Endothelial cell (in vitro differentiated cells): ENCODE results near the gene FAM149B1. TPM values are rescaled to one million over a fixed set of nuclear protein-coding genes. Genes with fewer than 3 reads are reported as not detected.

ENCODE experiments used
- DNase-seq: peaks from one replicate; pipeline ENCODE4 v3.0.0; 2021; ENCODE audit warnings: low spot score
- H3K27ac Mint-ChIP-seq: one replicate; pipeline ENCODE4 v1.8.0; 2021; ENCODE audit warnings: mixed read lengths, inconsistent platforms; ENCODE audit not compliant: unreplicated experiment
- H3K27me3 Mint-ChIP-seq: one replicate; pipeline ENCODE4 v1.8.0; 2021; ENCODE audit warnings: mild to moderate bottlenecking, moderate library complexity, mixed read lengths, inconsistent platforms; ENCODE audit not compliant: unreplicated experiment
- H3K36me3 Mint-ChIP-seq: one replicate; pipeline ENCODE4 v1.8.0; 2021; ENCODE audit warnings: mild to moderate bottlenecking, low read depth, mixed read lengths, inconsistent platforms; ENCODE audit not compliant: unreplicated experiment
- H3K4me1 Mint-ChIP-seq: one replicate; pipeline ENCODE4 v1.8.0; 2021; ENCODE audit warnings: mild to moderate bottlenecking, mixed read lengths, inconsistent platforms; ENCODE audit not compliant: unreplicated experiment
- H3K4me3 Mint-ChIP-seq: one replicate; pipeline ENCODE4 v1.8.0; 2021; ENCODE audit warnings: mild to moderate bottlenecking, mixed read lengths, inconsistent platforms; ENCODE audit not compliant: unreplicated experiment
- H3K9me3 Mint-ChIP-seq: one replicate; pipeline ENCODE4 v1.8.0; 2021; ENCODE audit warnings: mixed read lengths, inconsistent platforms; ENCODE audit not compliant: unreplicated experiment
- total RNA-seq: library from RNA; stranded (reverse); fragmentation: NEBNext Ultra II Directional; extraction: Animal tissue kit (Norgen Biotek cat#: 25700); gene quantifications from one replicate; pipeline ENCODE4 v1.2.1, GENCODE V29; 2021; ENCODE audit not compliant: unreplicated experiment
- TF ChIP-seq, protein P1 (sequence below): fragments of 200-600 bp; sonication (generic); IDR thresholded peaks from one replicate; pipeline ENCODE4 v1.5.0; 2021; ENCODE audit warnings: antibody characterized with exemption; ENCODE audit not compliant: unreplicated experiment

The FAM149B1 gene
- total RNA-seq, 1 donor from 2014 or later, result 24.8 TPM

DNA sequence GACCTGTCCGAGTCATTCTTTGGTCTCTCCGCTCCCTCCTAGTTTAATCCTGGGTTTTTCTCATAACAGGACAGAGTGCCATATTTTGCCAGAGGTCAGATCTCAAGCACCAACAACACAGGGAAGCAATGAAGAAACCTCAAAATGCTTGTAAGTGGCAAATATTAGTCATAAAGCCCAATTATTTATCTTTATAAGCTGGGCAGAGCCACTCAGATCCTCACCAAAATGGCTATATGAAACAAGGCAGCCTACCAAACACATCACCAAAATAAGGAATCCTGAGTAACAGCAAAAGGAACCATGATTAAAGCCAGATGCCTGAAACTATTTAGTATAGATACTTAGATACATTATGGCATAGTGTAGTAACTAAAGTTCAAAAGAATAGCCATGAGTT lies 4.8 kb upstream of the FAM149B1 start:
- no peak overlapping the region for H3K4me3 Mint-ChIP-seq
- peaks cover 20% of the 10 kb centered on the region for H3K4me1 Mint-ChIP-seq
- peaks cover 12% of the 10 kb centered on the region for H3K27me3 Mint-ChIP-seq
- TF ChIP-seq, protein P1, sequence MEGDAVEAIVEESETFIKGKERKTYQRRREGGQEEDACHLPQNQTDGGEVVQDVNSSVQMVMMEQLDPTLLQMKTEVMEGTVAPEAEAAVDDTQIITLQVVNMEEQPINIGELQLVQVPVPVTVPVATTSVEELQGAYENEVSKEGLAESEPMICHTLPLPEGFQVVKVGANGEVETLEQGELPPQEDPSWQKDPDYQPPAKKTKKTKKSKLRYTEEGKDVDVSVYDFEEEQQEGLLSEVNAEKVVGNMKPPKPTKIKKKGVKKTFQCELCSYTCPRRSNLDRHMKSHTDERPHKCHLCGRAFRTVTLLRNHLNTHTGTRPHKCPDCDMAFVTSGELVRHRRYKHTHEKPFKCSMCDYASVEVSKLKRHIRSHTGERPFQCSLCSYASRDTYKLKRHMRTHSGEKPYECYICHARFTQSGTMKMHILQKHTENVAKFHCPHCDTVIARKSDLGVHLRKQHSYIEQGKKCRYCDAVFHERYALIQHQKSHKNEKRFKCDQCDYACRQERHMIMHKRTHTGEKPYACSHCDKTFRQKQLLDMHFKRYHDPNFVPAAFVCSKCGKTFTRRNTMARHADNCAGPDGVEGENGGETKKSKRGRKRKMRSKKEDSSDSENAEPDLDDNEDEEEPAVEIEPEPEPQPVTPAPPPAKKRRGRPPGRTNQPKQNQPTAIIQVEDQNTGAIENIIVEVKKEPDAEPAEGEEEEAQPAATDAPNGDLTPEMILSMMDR, result no peak
- no peaks in the 10 kb centered on the region for H3K9me3 Mint-ChIP-seq
- DNase-seq, result no peak
- H3K36me3 Mint-ChIP-seq, result peaks cover 34% of the 10 kb centered on the region
- no peak overlapping the region for H3K27ac Mint-ChIP-seq

DNA sequence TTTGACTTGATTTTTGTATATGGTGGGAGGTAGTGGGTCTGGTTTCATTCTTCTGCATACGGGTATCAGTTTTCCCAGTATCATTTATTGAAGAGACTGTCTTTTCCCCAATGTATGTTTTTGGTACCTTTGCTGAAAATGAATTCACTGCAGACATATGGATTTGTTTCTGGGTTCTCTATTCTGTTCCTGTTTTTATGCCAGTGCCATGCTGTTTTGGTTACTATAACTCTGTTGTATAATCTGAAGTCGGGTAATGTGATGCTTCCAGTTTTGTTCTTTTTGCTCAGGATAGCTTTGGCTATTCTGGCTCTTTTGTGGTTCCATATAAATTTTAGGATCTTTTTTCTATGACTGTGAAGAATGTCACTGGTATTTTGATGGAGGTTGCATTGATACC lies 947 bp upstream of the FAM149B1 start:
- TF ChIP-seq, protein P1, result no peak
- Mint-ChIP-seq H3K4me3 (peak overlapping the region; percentile 98), H3K9me3 (no peaks in the 10 kb centered on the region), H3K4me1 (peaks cover 23% of the 10 kb centered on the region), H3K36me3 (peaks cover 13% of the 10 kb centered on the region), H3K27me3 (peaks cover 12% of the 10 kb centered on the region), H3K27ac (peak overlapping the region; percentile 98)
- DNase-seq, result no peak

GRCh38 chr10:73167458-73167782 lies 499 bp upstream of the FAM149B1 start:
- TF ChIP-seq, protein P1, result no peak
- Mint-ChIP-seq H3K27me3 (peaks cover 12% of the 10 kb centered on the region), H3K27ac (peak overlapping the region; percentile 98), H3K36me3 (peaks cover 10% of the 10 kb centered on the region), H3K4me1 (peaks cover 23% of the 10 kb centered on the region), H3K9me3 (no peaks in the 10 kb centered on the region), H3K4me3 (peak overlapping the region; percentile 98)
- DNase-seq, result no peak

GRCh38 chr10:73168465-73168803 lies 515 bp downstream of the FAM149B1 start:
- Mint-ChIP-seq H3K27ac (peak overlapping the region; percentile 98), H3K4me1 (peaks cover 23% of the 10 kb centered on the region), H3K36me3 (peaks cover 7% of the 10 kb centered on the region), H3K9me3 (no peaks in the 10 kb centered on the region), H3K4me3 (peak overlapping the region; percentile 98), H3K27me3 (peaks cover 12% of the 10 kb centered on the region)
- TF ChIP-seq, protein P1, result peak; percentile 4
- no peak for DNase-seq

GRCh38 chr10:73169320-73169719 lies 1.4 kb downstream of the FAM149B1 start:
- no peak for DNase-seq
- peaks cover 7% of the 10 kb centered on the region for H3K36me3 Mint-ChIP-seq
- no peak overlapping the region for H3K4me3 Mint-ChIP-seq
- H3K27ac Mint-ChIP-seq, result no peak overlapping the region
- peaks cover 12% of the 10 kb centered on the region for H3K27me3 Mint-ChIP-seq
- H3K9me3 Mint-ChIP-seq, result no peaks in the 10 kb centered on the region
- peaks cover 23% of the 10 kb centered on the region for H3K4me1 Mint-ChIP-seq
- TF ChIP-seq, protein P1, result no peak
